DLD1 (cell line): Measurements from ENCODE around the gene PCDHB2.
"Not testable (repeated sequence)": the region's sequence is repeated elsewhere in the genome, so short reads cannot be mapped to it uniquely, and the experiment has no call there.

Experiments used
- in situ Hi-C: cut with HindIII; loops from 2 replicates; pipeline ENCODE4 v1.10.0; 2017; ENCODE audit warnings: low sequenced_read_pairs

PCDHB2 gene

GRCh38 chr5:141135718-141136266 is 41.4 kb downstream of the PCDHB2 start:
- in situ Hi-C loops: no loop called here

DNA sequence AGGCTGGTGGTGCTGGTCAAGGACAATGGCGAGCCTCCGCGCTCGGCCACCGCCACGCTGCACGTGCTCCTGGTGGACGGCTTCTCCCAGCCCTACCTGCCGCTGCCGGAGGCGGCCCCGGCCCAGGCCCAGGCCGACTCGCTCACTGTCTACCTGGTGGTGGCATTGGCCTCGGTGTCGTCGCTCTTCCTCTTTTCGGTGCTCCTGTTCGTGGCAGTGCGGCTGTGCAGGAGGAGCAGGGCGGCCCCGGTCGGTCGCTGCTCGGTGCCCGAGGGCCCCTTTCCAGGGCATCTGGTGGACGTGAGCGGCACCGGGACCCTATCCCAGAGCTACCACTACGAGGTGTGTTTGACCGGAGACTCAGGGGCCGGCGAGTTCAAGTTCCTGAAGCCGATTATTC is 42.9 kb downstream of the PCDHB2 start:
- in situ Hi-C loops: not testable (repeated sequence)
